ENCODE measurements around the gene AP3M1. TPM values are rescaled to one million over a fixed set of nuclear protein-coding genes. Genes with fewer than 3 reads are reported as not detected.

The AP3M1 gene, protein sequence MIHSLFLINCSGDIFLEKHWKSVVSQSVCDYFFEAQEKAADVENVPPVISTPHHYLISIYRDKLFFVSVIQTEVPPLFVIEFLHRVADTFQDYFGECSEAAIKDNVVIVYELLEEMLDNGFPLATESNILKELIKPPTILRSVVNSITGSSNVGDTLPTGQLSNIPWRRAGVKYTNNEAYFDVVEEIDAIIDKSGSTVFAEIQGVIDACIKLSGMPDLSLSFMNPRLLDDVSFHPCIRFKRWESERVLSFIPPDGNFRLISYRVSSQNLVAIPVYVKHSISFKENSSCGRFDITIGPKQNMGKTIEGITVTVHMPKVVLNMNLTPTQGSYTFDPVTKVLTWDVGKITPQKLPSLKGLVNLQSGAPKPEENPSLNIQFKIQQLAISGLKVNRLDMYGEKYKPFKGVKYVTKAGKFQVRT
- 29.8 and 39.7 TPM in 2 replicates for total RNA-seq

DNA sequence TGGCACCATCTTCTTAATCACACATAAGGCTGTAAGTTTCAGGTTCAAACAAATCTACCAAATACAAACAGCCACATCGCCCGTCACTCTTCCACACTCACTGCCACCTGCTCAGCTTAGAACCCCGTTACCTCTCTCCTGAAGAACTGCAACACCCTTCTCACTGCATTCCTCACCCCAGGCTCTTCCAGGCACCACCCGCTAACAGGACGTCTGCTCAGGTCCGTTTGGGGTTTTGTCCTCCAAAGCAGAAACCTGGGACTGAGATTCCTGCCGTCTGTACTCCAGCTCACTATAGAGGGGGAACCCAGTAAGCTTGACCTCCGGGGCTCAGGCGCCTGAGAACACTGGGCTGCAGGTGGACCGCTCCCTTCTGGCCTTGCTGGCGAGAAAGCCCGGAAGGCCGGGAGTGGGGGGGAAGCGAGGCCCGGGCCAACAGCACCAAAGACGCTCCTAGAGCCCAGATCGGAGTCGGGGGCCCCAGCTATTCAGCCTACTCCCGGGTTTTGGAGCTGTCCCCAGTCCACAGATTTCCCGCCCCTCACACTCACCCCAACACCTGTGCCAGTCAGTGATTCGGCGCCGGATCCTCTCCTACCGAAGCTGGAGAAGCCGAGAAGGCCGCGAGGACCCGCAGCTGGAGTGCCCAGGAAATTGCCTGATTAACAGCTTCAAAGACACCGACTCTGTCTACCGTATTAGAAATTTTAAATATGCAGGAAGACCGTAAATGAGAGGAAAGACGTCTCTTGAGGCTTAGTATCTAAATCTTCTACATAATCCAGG is at the start of gene AP3M1:
TSS of gene AP3M1 (minus strand) at position 625 of the 786 bp plus-strand sequence. CDS start 12,449 bp downstream, outside the sequence.

DNA sequence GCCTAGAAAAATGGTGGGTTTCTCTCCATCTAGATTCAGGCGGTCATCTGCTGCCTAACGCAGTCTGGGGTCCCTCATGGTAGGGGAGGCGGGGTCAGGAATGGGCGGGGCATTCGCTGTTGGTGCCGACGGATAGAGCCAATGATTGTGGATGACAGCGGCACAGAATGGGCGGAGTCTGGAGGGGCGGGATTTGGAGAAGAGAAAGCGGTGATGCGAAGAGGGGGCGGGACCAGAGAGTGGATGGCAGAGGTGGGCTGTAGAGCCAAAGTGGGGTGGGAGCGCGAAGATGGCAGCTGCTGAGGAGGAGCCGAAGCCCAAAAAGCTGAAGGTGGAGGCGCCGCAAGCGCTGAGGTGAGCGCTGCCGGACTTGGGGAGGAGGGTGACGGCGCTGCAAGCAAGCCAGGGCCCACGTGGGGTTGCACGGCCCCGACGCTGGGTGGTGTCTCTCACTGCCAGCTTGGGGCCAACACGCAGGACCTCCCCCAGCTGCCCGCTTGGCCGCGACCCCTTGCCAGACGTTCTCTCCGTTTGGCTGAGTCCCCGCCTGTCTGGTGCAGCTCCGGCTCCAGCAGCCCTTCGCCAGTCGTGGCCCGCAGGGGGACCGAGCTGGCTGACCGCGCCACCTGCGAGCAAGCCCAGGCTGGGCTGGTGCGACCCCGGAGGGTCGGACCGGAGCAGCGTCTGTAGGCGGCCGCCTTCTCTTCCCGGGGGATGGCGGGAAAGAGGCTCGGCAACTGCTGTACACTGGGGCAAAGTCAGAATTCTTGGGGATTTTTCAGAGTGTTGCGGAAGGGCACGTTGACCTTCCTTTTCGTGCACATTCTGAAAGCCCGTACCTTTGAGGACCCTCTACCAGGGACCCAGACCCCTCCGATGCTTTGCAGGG is 606 bp upstream of the AP3M1 start, which contains the start of gene ADK:
TSS of gene ADK (plus strand) at position 232 of the 889 bp plus-strand sequence. CDS start at position 290, 58 bp downstream.

Other genes starting within 250 kb of the AP3M1 start
- gene PLAU, start 239.7 kb downstream of the AP3M1 start, total RNA-seq = 26.8 and 63.9 TPM in 2 replicates
- 147 and 223 TPM in 2 replicates for gene VCL, start 152.7 kb downstream of the AP3M1 start, total RNA-seq
- 49.7 and 52.9 TPM in 2 replicates for gene ADK, start 393 bp upstream of the AP3M1 start, total RNA-seq